Mucosa of descending colon (tissue), 3 donors: ENCODE data around the gene TNFRSF14. TPM values are rescaled to one million over a fixed set of nuclear protein-coding genes. Genes with fewer than 3 reads are reported as not detected.

Experiments
- ATAC-seq: fragments of 200-7000 bp; cut with Tn5 transposase; one replicate; pipeline ENCODE4 v1.9.1; 2020; ENCODE audit warnings: mild to moderate bottlenecking, moderate library complexity
- DNase-seq, 3 donors: peaks; one replicate each; pipeline ENCODE4 v3.0.0-alpha.2; 2020
- H3K36me3 ChIP-seq: fragments of 200-600 bp; one replicate; pipeline ENCODE4 v1.8.0; 2021; ENCODE audit warnings: low read depth, mild to moderate bottlenecking
- H3K4me1 ChIP-seq: fragments of 200-600 bp; one replicate; pipeline ENCODE4 v1.8.0; 2021; ENCODE audit warnings: low read depth, mild to moderate bottlenecking
- H3K4me3 ChIP-seq: fragments of 200-600 bp; one replicate; pipeline ENCODE4 v1.8.0; 2021; ENCODE audit warnings: mild to moderate bottlenecking
- H3K9me3 ChIP-seq: fragments of 200-600 bp; one replicate; pipeline ENCODE4 v1.8.0; 2021; ENCODE audit warnings: mild to moderate bottlenecking
- intact Hi-C, 2 donors: fragments of 100-400 bp; cut with DNase I in 1 of 2; cut with micrococcal nuclease in 1 of 2; formaldehyde crosslinking; loops; one replicate each; pipeline versions ENCODE4 v1.11.0 to v1.11.1; 2022; cut with DNase I, micrococcal nuclease
- total RNA-seq, 3 donors: library from RNA; stranded (reverse); fragmentation: NEBNext Ultra II Directional in 2 of 3; extraction: Animal tissue kit (Norgen Biotek cat#: 25700) in 2 of 3; gene quantifications; one replicate each; pipeline versions ENCODE4 v1.2.1 to v1.2.4, GENCODE V29; 2021 to 2023
- TF ChIP-seq, protein P1 (sequence below): fragments of 200-600 bp; IDR thresholded peaks from one replicate; pipeline ENCODE4 v1.8.0; 2022; ENCODE audit warnings: antibody characterized with exemption, mild to moderate bottlenecking
- donor health status: DM: no; HTN: no; CAD: no; lungs with moderate emphysema.
- donor health status: DM: no; HTN: no; CAD: no.
- donor health status: DM: no; HTN: yes; CAD: no.

Gene TNFRSF14
- total RNA-seq, 3 donors from 2014 or later, result 143 to 206 (median 146) TPM

DNA sequence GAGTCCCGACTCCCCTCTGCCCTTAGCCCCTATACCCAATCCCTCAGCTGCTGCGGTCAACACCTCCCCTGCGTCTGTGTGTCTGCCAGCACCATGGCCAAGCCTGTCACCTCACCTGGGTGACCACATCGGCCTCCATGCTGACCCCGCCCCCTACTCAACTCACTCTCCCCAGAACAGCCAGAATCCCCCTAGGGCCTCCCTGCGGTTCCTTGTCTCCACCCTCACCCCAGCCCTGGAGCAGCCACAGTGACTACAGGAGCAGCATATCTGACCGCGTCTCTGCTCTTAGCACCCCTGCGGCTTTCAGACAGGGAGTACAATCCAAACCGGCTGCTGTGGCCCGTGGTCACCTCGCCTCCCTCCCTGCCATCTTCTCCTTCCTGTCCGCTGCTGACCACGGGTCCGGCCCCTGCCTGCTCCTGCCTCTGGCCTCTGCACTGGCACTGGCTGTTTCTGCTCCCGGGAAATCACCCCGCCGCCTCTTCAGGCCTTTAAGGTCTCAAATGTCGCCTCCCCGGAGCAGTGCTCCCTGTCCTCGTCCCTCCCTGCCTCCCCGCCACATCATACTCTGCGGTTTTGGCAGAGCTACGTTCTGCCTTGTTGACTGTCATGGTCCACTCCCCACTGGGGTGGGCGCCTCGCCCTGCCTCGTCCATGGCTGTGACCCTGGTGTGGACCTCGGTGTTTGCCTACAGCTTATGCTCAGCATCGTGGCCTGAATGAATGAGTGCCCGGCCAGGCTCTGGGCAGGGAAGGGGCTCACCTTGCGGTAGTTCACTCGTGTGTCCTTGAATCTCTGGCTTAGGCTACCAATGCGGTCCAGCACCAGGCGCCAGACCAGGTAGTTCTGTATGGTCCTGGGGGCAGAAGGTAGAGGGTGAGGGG lies 41.5 kb downstream of the TNFRSF14 start:
- intact Hi-C loops, result no loop called here
- H3K4me1 ChIP-seq, result peaks cover 16% of the 10 kb centered on the region

DNA sequence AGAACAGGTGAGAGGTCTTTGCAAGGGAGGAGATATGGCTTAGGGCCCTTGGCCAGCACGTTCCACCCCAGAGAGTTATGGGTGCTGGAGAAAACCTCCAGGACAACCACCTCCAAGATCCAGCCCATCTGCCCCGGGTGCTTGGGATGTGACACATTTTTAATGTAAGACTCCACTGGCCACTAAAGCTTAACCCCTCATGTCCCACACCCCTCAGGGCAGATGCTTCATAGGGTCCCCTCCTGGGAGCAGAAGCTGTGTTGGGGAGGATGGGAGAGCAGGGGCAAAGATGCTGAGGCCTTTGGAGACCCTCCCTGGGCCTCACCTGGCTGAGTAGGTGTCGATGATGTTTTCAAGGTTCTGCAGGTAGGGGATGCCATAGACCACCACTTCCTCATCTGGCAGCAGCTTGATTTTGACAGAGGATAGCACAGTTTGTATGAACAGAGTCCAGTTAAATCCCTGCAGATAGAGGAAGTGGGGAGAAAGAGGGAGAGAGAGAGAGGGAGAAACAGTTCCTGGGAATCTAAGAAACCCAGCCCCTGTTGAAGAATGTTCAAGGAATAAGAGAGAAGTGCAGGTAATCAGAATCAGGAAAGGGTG lies 42.3 kb downstream of the TNFRSF14 start:
- H3K4me1 ChIP-seq, result peaks cover 9% of the 10 kb centered on the region
- ATAC-seq (no peak), DNase-seq (no peak)
- intact Hi-C loops, result no loop called here
- TF ChIP-seq, protein P1, sequence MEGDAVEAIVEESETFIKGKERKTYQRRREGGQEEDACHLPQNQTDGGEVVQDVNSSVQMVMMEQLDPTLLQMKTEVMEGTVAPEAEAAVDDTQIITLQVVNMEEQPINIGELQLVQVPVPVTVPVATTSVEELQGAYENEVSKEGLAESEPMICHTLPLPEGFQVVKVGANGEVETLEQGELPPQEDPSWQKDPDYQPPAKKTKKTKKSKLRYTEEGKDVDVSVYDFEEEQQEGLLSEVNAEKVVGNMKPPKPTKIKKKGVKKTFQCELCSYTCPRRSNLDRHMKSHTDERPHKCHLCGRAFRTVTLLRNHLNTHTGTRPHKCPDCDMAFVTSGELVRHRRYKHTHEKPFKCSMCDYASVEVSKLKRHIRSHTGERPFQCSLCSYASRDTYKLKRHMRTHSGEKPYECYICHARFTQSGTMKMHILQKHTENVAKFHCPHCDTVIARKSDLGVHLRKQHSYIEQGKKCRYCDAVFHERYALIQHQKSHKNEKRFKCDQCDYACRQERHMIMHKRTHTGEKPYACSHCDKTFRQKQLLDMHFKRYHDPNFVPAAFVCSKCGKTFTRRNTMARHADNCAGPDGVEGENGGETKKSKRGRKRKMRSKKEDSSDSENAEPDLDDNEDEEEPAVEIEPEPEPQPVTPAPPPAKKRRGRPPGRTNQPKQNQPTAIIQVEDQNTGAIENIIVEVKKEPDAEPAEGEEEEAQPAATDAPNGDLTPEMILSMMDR, result no peak
- no peaks in the 10 kb centered on the region for H3K36me3 ChIP-seq
- no peak overlapping the region for H3K4me3 ChIP-seq
- no peaks in the 10 kb centered on the region for H3K9me3 ChIP-seq

More for the DNA sequence above, 41.5 kb downstream of the TNFRSF14 start:
- H3K4me3 ChIP-seq, result no peak overlapping the region
- H3K9me3 ChIP-seq, result no peaks in the 10 kb centered on the region
- no peak for ATAC-seq
- H3K36me3 ChIP-seq, result no peaks in the 10 kb centered on the region
- TF ChIP-seq, protein P1, result no peak
- DNase-seq, result peak in 2 of 3 donors; percentile 23 to 39

DNA sequence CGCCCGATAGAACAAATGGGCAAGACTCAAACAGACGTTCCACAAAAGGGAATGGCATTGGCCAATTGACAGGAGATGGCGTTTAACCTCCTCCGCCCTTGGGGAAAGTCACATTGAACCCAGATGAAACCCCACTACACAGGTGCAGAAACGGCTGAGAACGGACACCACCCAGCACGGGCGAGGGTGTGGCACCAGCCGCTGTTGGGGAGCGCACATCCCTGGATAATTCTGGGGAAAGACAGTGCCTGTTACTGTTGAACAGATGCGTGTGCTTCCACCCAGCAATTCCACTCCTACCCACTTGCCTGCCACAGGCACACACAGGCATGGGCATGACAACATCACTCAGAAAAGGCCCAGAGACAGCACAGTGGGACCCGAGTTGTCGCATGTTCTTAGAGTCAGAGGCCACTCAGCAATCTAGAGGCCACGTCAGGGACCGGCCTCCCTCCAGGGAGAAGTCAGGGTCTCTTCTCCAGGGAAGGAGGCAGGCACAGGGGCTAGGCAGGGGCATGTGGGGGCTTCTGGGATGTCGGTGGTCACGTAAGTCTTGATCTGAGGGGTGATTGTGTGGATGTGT lies 45.6 kb downstream of the TNFRSF14 start:
- no peak for DNase-seq

DNA sequence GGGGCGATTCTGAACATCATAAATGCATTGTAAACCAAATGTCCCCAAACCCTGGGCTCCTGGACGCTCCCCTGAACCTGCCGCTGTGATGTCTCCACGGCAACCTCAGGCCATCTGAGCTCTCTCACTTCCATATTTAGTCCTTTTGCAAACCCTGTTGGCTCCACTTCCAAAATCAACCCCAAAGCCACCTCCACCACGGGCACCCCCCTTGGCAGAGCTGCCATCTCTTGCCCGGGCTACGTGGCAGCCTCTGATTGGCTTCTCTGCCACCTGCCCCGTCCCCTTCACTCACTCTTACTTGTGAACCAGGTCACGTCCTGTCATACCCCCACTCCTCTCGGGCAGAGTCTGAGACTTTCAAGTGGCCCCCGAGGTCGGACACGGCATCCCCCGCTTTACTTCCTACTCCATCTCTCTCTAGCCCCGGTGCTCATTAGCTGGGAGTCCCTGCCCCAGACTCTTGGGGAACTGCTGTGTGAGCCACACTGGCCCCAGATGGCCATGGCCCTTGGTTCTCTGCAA lies 46.2 kb downstream of the TNFRSF14 start:
- no peak for DNase-seq
- intact Hi-C loops, result no loop called here
- no peak for ATAC-seq

More for the DNA sequence above, 45.6 kb downstream of the TNFRSF14 start:
- no peaks in the 10 kb centered on the region for H3K9me3 ChIP-seq
- intact Hi-C loops, result no loop called here
- TF ChIP-seq, protein P1, result no peak
- no peak overlapping the region for H3K4me3 ChIP-seq
- no peaks in the 10 kb centered on the region for H3K4me1 ChIP-seq
- H3K36me3 ChIP-seq, result no peaks in the 10 kb centered on the region
- ATAC-seq, result no peak

DNA sequence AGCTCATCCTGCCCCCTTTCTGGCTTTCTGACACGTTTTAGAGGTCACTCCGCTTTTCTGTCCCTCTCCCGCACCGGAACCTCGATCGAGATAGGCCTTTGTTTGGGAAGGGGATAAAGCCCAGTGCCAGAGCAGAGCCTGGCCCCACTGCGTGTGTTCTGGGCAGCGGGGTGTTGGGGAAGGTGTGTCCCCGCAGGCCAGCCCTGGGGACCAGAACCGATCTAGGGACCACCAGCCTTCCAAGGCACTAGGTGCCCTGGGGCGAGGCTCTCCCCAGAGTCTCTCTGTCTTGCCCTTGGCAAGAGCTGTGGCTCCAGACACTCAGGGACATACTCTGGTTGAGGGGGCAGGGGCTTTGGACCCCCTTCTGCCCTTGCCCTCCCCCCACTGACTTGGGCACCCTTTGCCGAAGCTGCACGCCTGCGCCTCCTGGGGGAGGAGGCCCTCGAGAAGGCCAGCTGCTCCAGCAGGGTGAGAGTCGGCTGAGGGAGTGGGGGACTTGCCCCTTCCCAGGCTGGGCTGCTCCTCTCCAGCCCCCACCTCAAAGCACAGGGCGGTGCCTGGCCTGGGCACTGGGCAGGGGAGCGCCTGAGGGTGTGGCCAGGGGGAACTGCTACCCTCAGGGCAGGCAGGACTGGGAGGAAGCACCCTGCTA lies 46.8 kb downstream of the TNFRSF14 start:
- H3K9me3 ChIP-seq, result no peaks in the 10 kb centered on the region
- H3K36me3 ChIP-seq, result no peaks in the 10 kb centered on the region
- H3K4me3 ChIP-seq, result no peak overlapping the region
- H3K4me1 ChIP-seq, result no peaks in the 10 kb centered on the region
- ATAC-seq (no peak), DNase-seq (peak in 1 of 3 donors; percentile 41)
- intact Hi-C loops, result no loop called here
- TF ChIP-seq, protein P1, result no peak

More for the DNA sequence above, 46.2 kb downstream of the TNFRSF14 start:
- Histone ChIP-seq H3K4me1 (no peaks in the 10 kb centered on the region), H3K9me3 (no peaks in the 10 kb centered on the region), H3K36me3 (no peaks in the 10 kb centered on the region), H3K4me3 (no peak overlapping the region)
- TF ChIP-seq, protein P1, result no peak
